GM20000 (cell line): ENCODE results near the gene DEPP1.
A peak's percentile ranks its signal among the peaks of the same experiment; 100 is the strongest.

Experiments used
- DNase-seq: peaks from one replicate; pipeline ENCODE4 v3.0.0; 2012; ENCODE audit warnings: low spot score
- CTCF ChIP-seq: IDR thresholded peaks from 2 replicates; pipeline ENCODE4 v1.5.1; 2012; ENCODE audit warnings: mild to moderate bottlenecking, control low read depth; ENCODE audit errors: extremely low read depth, missing control alignments

The DEPP1 gene

DNA sequence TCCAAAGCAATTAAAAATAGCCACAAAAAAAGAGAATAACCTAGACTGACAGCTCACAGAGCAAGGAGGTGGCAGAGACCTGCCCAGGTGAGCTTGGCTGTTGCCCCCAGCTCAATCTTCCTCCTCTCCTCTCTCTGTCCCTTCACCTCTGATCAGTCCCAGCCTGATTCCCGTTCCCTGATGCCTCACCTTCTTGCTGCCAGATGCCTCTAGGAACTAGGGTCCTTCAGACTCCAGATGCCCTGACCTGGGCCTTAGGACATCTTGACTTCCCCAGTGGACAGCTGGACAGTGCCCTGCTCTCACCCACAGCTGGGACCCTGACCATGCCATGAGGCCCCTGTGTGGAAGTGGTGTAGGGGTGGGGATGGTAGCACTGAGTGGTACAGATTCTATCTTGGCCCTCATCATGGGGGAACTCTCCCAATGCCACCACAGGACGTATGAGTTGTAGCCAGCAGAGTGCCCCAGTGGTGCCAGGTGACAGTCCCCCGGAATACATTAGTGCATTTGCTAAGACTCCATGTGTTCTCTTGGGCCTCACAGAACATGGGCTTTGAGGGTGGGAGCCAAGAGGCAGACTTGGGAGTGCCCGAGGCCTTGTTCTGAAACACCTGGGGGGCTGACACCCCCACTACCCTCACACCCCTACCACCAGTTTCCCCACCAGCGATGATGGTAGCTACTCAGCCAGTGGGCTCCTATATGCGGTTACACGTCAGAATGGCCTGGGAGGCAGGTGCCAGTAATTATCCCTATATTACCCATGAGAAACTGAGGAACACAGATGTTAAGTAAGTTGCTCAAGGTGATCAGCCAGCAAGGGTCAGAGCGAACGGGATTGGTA, 2.0 kb downstream of the DEPP1 start:
- DNase-seq, result no peak
- TF ChIP-seq CTCF, result no peak

DNA sequence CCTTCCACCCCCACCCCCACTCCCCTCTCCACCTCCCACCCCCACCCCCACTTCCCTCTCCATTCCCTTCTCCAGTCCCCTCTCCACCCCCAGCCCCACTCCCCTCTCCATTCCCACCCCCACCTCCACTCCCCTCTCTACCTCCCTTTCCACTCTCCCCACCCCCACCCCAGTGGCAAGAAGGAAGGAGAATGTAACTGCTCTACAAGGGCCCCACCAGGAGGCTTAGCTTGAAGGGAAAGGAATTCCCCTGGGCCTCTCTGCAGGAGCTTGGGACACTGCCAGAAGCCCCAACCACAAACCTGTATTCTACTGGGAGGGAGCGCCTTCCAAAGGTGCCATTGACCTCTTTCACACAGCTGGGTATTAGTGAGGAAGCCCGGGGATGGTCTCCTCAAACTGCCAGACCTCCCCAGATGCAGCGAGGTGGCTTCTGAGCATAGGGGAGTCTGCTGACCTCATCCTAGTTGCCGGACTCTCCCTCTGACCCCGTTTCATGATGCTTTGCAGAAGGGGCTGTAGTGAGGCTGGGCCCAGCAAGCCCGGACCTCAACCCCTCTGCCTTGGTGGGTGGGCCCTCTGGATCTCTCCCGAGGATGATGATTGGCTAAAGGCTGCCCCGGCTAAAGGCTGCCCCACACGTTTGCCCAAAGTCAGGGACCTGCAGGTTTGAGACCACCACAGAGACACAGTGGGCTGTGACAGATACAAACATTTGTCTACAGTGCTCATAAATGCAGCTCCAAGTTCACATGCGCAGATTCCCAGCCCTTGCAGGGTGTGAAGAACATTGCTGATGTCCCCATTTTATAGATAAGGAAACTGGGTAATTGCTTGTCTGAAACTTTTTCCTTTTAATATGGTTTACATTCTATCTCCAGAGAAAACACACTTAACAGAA, 2.9 kb downstream of the DEPP1 start:
- no peak for DNase-seq
- no peak for TF ChIP-seq CTCF

- TF ChIP-seq CTCF, result peak; percentile 89
- DNase-seq, result peak; percentile 88
These were observed 3.8 kb downstream of the DEPP1 start for GRCh38 chr10:44974628-44975430.

- TF ChIP-seq CTCF, result no peak
- DNase-seq, result no peak
These were observed 4.5 kb downstream of the DEPP1 start for GRCh38 chr10:44974082-44974627.

DNA sequence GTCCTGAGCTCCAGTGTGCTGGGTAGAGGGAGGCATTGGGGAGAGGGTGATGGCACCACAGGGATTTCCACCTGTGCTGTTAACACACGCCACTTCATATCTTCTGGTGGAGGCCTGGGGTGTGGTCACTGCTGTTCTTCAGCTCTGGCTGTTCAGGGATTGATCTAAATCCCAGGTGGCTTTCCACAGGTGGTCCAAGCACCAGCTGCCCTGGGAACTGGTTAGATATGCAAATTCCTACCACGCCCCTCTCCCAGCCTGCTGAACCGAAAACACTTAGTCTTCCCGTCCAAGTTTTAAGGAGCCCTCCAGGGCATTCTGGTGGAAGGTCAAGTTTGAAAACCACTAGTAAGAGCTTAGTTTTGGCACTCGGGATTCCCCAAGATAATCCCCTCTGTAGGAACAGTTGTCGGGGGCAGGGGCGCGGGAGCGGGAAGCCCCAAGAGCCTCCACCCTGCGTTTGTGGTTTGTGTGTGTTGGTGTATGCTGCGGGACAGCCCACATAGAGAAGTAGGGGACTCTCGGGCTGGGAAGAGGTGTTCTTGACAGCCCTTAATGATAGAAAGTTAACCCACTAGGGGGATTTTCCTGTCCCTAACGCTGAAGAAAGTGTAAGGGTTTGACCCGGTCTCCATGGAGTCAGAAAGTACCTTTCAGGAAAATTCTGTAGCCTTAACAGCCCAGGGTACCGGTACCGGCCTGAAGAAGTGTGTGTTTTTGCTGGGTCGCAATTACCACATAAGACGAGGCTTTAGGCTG, 5.1 kb downstream of the DEPP1 start:
- no peak for DNase-seq
- no peak for TF ChIP-seq CTCF

GRCh38 chr10:44972874-44973306, 5.7 kb downstream of the DEPP1 start:
- DNase-seq, result no peak
- no peak for TF ChIP-seq CTCF
